CD4-positive, CD25-positive, alpha-beta regulatory T cell (primary cell): ENCODE measurements around the gene TLR4. TPM values are rescaled to one million over a fixed set of nuclear protein-coding genes. Genes with fewer than 3 reads are reported as not detected.
A peak's percentile ranks its signal among the peaks of the same experiment; 100 is the strongest.

Experiments
- ATAC-seq, 2 donors: fragments of 150-1000 bp; cut with Tn5 transposase; one replicate each; pipeline ENCODE4 v1.10.0; 2021; ENCODE audit warnings: low read depth in 2 of 2, moderate number of reproducible peaks in 2 of 2, moderate library complexity in 1 of 2
- DNase-seq, 3 donors: peaks; one replicate each; pipeline versions ENCODE4 v3.0.0 to v3.0.0-alpha.2; 2012 to 2022; ENCODE audit warnings: mixed read lengths in 1 of 3
- H3K27ac ChIP-seq: one replicate; pipeline ENCODE4 v1.7.0; 2013; ENCODE audit warnings: mild to moderate bottlenecking, low read length; ENCODE audit not compliant: insufficient read depth, poor library complexity, severe bottlenecking
- H3K27me3 ChIP-seq: one replicate; pipeline ENCODE4 v1.7.0; 2013; ENCODE audit warnings: low read length; ENCODE audit not compliant: control insufficient read depth, insufficient read depth
- H3K36me3 ChIP-seq: one replicate; pipeline ENCODE4 v1.7.0; 2013; ENCODE audit warnings: mild to moderate bottlenecking, low read length, moderate library complexity; ENCODE audit not compliant: control insufficient read depth, insufficient read depth
- H3K4me1 ChIP-seq: 2 replicates; pipeline ENCODE4 v1.7.0; 2013; ENCODE audit warnings: mild to moderate bottlenecking, low read length; ENCODE audit not compliant: insufficient read depth, control insufficient read depth, poor library complexity, severe bottlenecking
- H3K4me3 ChIP-seq: one replicate; pipeline ENCODE4 v1.7.0; 2013; ENCODE audit warnings: low read depth, mild to moderate bottlenecking, low read length, moderate library complexity
- H3K9me3 ChIP-seq, 2 experiments: 1 replicate in 1 of 2; 2 replicates in 1 of 2; pipeline ENCODE4 v1.7.0; 2013; ENCODE audit warnings: low read length in 2 of 2, mild to moderate bottlenecking in 1 of 2, moderate library complexity in 1 of 2; ENCODE audit not compliant: control insufficient read depth in 2 of 2
- H3K27ac Mint-ChIP-seq, 3 donors: one replicate each; pipeline ENCODE4 v1.8.0; 2020 to 2022; ENCODE audit warnings: mild to moderate bottlenecking in 3 of 3, mixed read lengths in 3 of 3, moderate library complexity in 2 of 3
- H3K27me3 Mint-ChIP-seq: one replicate; pipeline ENCODE4 v1.8.0; 2022; ENCODE audit warnings: mild to moderate bottlenecking, mixed read lengths
- H3K36me3 Mint-ChIP-seq: one replicate; pipeline ENCODE4 v1.8.0; 2020; ENCODE audit warnings: mixed read lengths
- H3K4me1 Mint-ChIP-seq, 4 donors: one replicate each; pipeline ENCODE4 v1.8.0; 2020 to 2022; ENCODE audit warnings: mixed read lengths in 4 of 4, mild to moderate bottlenecking in 1 of 4
- H3K4me3 Mint-ChIP-seq, 4 donors: one replicate each; pipeline ENCODE4 v1.8.0; 2020 to 2022; ENCODE audit warnings: mild to moderate bottlenecking in 4 of 4, mixed read lengths in 4 of 4, moderate library complexity in 3 of 4
- H3K9me3 Mint-ChIP-seq, 7 donors: one replicate each; pipeline ENCODE4 v1.8.0; 2020 to 2022; ENCODE audit warnings: mixed read lengths in 7 of 7, mild to moderate bottlenecking in 3 of 7, moderate library complexity in 2 of 7
- polyA plus RNA-seq, 4 donors: library from polyadenylated mRNA; unstranded; fragments of 300-500 nt; fragmentation: Illumina TruSeq; gene quantifications; one replicate each; pipeline ENCODE4 v1.2.3, GENCODE V29; 2021
- total RNA-seq: library from RNA; stranded (reverse); gene quantifications from one replicate; pipeline ENCODE4 v1.2.3, GENCODE V29; 2022

The TLR4 gene
- total and polyA plus RNA-seq, 5 donors from 2014 or later: 0.07 to 0.13 TPM; not detected in 3

DNA sequence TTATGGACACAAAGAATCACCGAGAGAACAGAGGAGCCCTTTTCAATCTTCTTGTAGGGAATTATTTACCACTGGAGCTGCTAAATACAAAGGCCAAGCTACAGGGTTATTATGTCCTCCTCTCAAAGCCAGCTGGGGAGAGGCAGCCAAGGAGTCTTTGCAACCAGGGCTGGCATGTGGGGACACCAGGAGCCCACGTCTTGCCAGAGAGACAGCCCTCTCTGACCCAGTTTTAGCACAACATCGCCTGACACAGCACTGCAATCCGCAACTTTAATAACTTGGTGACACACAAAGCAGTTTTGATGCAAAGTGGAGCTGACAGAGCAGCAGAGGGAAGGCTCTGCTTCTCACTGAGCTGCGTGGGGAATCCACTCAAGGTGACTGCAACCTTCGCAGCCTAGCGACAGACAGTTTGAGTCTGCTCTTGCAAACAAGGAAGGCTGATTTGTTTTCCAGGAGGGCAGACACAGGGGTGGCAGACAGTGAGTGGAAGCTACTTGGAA, 33.6 kb downstream of the TLR4 start:
- Histone ChIP-seq H3K4me3 (no peak overlapping the region), H3K9me3 (no peaks in the 10 kb centered on the region), H3K4me1 (no peaks in the 10 kb centered on the region), H3K27me3 (no peaks in the 10 kb centered on the region), H3K36me3 (no peaks in the 10 kb centered on the region), H3K27ac (no peak overlapping the region)
- Mint-ChIP-seq H3K36me3 (no peaks in the 10 kb centered on the region), H3K27me3 (peaks cover 4% of the 10 kb centered on the region), H3K9me3 (peaks cover 0 to 6% (median 0%) of the 10 kb centered on the region in 7 donors), H3K27ac (no peak overlapping the region), H3K4me3 (no peak overlapping the region), H3K4me1 (no peaks in the 10 kb centered on the region)
- ATAC-seq (no peak), DNase-seq (no peak)

- H3K27me3 Mint-ChIP-seq: peaks cover 8% of the 10 kb centered on the region
- H3K36me3 ChIP-seq: no peaks in the 10 kb centered on the region
- no peak for ATAC-seq
Observed at GRCh38 chr9:117739206-117739605, 35.0 kb downstream of the TLR4 start.

DNA sequence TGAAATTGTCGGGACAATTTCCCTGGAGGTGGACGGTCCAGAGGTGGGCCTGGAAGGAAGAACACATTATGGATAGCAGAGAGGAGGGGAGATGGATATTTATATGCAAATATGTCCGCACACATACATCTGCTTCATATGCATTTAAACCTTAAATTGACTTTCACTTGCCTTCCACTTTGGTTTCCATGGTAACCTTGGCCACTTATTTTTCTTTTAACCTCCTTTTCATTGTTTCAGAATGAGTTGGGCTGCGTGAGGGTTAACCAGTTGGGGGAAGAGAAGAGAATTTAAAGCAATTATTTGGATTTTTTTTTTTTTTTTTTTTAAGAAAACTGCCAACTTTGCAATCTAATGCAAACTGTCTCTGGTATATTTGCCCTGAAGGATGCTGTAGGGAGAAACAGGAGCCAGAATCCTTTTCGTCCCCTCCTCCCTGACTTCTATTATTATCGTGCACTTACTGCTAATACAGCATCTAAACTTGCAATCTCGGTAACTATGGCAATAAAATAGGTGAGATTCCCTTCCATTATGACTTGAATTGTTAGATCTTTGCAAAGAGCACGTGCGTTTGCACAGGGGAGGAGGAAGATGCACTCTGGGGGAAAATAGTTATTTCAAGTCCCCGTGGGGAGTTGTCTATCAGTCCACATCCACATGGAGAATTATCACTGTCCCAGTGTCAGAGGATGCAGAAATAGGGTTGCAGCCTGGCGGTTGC, 35.6 kb downstream of the TLR4 start:
- ATAC-seq: no peak
- Mint-ChIP-seq H3K4me1 (no peaks in the 10 kb centered on the region), H3K27ac (no peak overlapping the region)

More at GRCh38 chr9:117739206-117739605, 35.0 kb downstream of the TLR4 start:
- no peaks in the 10 kb centered on the region for H3K9me3 ChIP-seq
- Mint-ChIP-seq H3K4me3 (no peak overlapping the region), H3K36me3 (no peaks in the 10 kb centered on the region), H3K4me1 (no peaks in the 10 kb centered on the region), H3K9me3 (peaks cover 0 to 5% (median 0%) of the 10 kb centered on the region in 7 donors), H3K27ac (no peak overlapping the region)
- H3K27me3 ChIP-seq: no peaks in the 10 kb centered on the region
- no peak for DNase-seq
- H3K4me1 ChIP-seq: no peaks in the 10 kb centered on the region
- H3K4me3 ChIP-seq: no peak overlapping the region
- H3K27ac ChIP-seq: no peak overlapping the region

DNA sequence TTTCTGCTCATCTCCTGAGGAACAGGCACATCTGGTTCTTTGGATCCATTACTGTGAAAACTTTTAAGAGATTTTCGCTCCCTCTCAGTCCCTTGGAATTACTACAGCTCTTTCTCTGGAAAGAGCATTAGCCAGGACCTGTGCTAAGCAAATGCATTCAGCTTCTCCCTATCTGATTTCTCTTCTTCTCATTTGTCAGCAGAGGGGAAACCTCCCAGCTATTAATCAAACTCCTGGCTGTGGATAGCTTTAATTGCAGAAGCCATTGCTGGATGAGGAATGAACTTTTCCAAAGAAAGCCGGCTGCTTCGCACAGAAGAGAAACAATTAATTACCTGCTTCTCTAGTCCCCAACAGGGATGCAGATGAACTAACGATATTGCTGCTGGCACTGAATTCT, 37.9 kb downstream of the TLR4 start:
- Histone ChIP-seq H3K27me3 (no peaks in the 10 kb centered on the region), H3K4me1 (no peaks in the 10 kb centered on the region), H3K27ac (no peak overlapping the region), H3K36me3 (no peaks in the 10 kb centered on the region), H3K4me3 (no peak overlapping the region), H3K9me3 (no peaks in the 10 kb centered on the region)
- no peak for DNase-seq
- peaks cover 0 to 2% (median 0%) of the 10 kb centered on the region in 7 donors for H3K9me3 Mint-ChIP-seq
- no peak overlapping the region for H3K4me3 Mint-ChIP-seq
- no peaks in the 10 kb centered on the region for H3K4me1 Mint-ChIP-seq
- peaks cover 11% of the 10 kb centered on the region for H3K27me3 Mint-ChIP-seq
- H3K27ac Mint-ChIP-seq: no peak overlapping the region
- no peak for ATAC-seq
- H3K36me3 Mint-ChIP-seq: no peaks in the 10 kb centered on the region

More for the DNA sequence above, 35.6 kb downstream of the TLR4 start:
- peaks cover 0 to 5% (median 0%) of the 10 kb centered on the region in 7 donors for H3K9me3 Mint-ChIP-seq
- Histone ChIP-seq H3K9me3 (no peaks in the 10 kb centered on the region), H3K27ac (no peak overlapping the region), H3K27me3 (no peaks in the 10 kb centered on the region), H3K4me3 (no peak overlapping the region), H3K4me1 (no peaks in the 10 kb centered on the region), H3K36me3 (no peaks in the 10 kb centered on the region)
- H3K27me3 Mint-ChIP-seq: peaks cover 11% of the 10 kb centered on the region
- peak in 1 of 3 donors; percentile 5 for DNase-seq
- H3K36me3 Mint-ChIP-seq: no peaks in the 10 kb centered on the region
- H3K4me3 Mint-ChIP-seq: no peak overlapping the region

- Histone ChIP-seq H3K4me1 (no peaks in the 10 kb centered on the region), H3K27me3 (no peaks in the 10 kb centered on the region), H3K27ac (no peak overlapping the region), H3K9me3 (no peaks in the 10 kb centered on the region), H3K4me3 (no peak overlapping the region), H3K36me3 (no peaks in the 10 kb centered on the region)
- Mint-ChIP-seq H3K4me1 (no peaks in the 10 kb centered on the region), H3K36me3 (no peaks in the 10 kb centered on the region), H3K27ac (no peak overlapping the region), H3K4me3 (no peak overlapping the region), H3K27me3 (peaks cover 11% of the 10 kb centered on the region), H3K9me3 (peaks cover 0 to 4% (median 0%) of the 10 kb centered on the region in 7 donors)
- ATAC-seq (no peak), DNase-seq (peak in 1 of 3 donors; percentile 19)
Observed at GRCh38 chr9:117744369-117744768, 40.2 kb downstream of the TLR4 start.

DNA sequence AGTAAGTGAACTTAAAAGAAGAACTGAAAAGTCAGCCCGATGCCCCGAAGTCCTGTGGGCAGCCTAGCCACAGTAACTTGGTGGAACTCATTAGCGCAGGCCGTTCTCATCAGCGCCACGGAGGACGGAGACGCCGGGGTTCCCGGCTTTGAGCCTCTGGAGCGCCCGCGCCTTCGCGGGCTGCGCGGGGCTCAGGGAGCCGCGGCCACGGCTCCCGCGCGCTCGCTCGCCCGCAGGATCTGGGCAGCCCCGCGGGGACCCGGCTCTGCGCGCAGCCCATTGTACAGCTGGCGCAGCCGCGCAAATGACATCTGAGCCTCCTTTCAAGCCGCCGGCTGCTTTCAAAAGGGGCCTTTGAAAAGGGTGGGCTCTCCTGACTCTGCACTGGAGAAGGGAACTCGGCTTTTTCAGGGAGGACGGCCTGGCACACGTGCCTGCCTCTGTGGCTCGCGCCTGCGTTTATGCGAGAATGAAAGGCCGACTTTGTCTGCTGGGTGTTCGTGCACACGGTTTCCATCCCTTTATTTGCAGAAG, 40.7 kb downstream of the TLR4 start:
- ATAC-seq (no peak), DNase-seq (no peak)
- Histone ChIP-seq H3K9me3 (no peaks in the 10 kb centered on the region), H3K27me3 (no peaks in the 10 kb centered on the region), H3K4me3 (no peak overlapping the region), H3K36me3 (no peaks in the 10 kb centered on the region), H3K27ac (no peak overlapping the region), H3K4me1 (no peaks in the 10 kb centered on the region)
- H3K4me1 Mint-ChIP-seq: no peaks in the 10 kb centered on the region
- no peak overlapping the region for H3K27ac Mint-ChIP-seq
- no peaks in the 10 kb centered on the region for H3K36me3 Mint-ChIP-seq
- peaks cover 0 to 4% (median 0%) of the 10 kb centered on the region in 7 donors for H3K9me3 Mint-ChIP-seq
- peaks cover 11% of the 10 kb centered on the region for H3K27me3 Mint-ChIP-seq
- H3K4me3 Mint-ChIP-seq: no peak overlapping the region

GRCh38 chr9:117745598-117745997, 41.4 kb downstream of the TLR4 start:
- no peaks in the 10 kb centered on the region for H3K4me1 ChIP-seq
- H3K27me3 ChIP-seq: no peaks in the 10 kb centered on the region
- DNase-seq (no peak), ATAC-seq (no peak)
- H3K9me3 ChIP-seq: no peaks in the 10 kb centered on the region
- Mint-ChIP-seq H3K4me3 (no peak overlapping the region), H3K27me3 (peaks cover 11% of the 10 kb centered on the region), H3K27ac (no peak overlapping the region), H3K36me3 (no peaks in the 10 kb centered on the region), H3K9me3 (peaks cover 0 to 4% (median 0%) of the 10 kb centered on the region in 7 donors), H3K4me1 (no peaks in the 10 kb centered on the region)
- H3K36me3 ChIP-seq: no peaks in the 10 kb centered on the region
- no peak overlapping the region for H3K4me3 ChIP-seq
- H3K27ac ChIP-seq: no peak overlapping the region

DNA sequence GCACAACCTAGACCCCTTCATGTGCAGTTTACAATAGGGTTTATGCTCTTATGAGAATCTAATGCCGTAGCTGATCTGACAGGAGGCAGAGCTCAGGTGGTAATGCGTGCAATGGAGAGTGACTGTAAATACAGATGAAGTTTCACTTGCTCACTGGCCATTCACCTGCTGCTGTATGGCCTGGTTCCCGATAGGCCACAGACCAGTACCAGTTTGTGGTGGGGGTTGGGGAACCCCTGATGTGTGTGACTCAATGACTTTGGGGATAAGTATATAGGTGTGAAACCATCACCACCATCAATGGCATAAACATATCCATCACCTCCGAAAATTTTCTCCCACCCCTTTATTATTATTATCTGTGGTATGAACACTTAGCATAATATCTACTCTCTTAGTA, 42.1 kb downstream of the TLR4 start:
- Histone ChIP-seq H3K9me3 (no peaks in the 10 kb centered on the region), H3K27me3 (no peaks in the 10 kb centered on the region), H3K4me1 (no peaks in the 10 kb centered on the region), H3K4me3 (no peak overlapping the region), H3K36me3 (no peaks in the 10 kb centered on the region), H3K27ac (no peak overlapping the region)
- no peaks in the 10 kb centered on the region for H3K36me3 Mint-ChIP-seq
- DNase-seq (no peak), ATAC-seq (no peak)
- H3K4me3 Mint-ChIP-seq: no peak overlapping the region
- peaks cover 0 to 4% (median 0%) of the 10 kb centered on the region in 7 donors for H3K9me3 Mint-ChIP-seq
- H3K4me1 Mint-ChIP-seq: no peaks in the 10 kb centered on the region
- H3K27ac Mint-ChIP-seq: no peak overlapping the region
- peaks cover 11% of the 10 kb centered on the region for H3K27me3 Mint-ChIP-seq
